SIG-M5 treated with dmso at 0.1 percent for 504 hours (cell line): ENCODE measurements around the gene BRD7.
A peak's percentile ranks its signal among the peaks of the same experiment; 100 is the strongest.

Experiments used
- DNase-seq: peaks from one replicate; lab custom pipeline; 2025; ENCODE audit not compliant: unreplicated experiment; lab: John Stamatoyannopoulos, UW

BRD7 gene

GRCh38 chr16:50368410-50369132 lies at the start of gene BRD7:
Gene BRD7, minus strand, starts transcription at chr16:50368988. Its CDS starts 214 bp downstream, at chr16:50368774.
- DNase-seq, result peak; percentile 58

- DNase-seq, result no peak
These were observed 47.6 kb upstream of the BRD7 start for GRCh38 chr16:50416388-50416787.

- DNase-seq, result no peak
These were observed 45.4 kb upstream of the BRD7 start for GRCh38 chr16:50414152-50414551.

- DNase-seq, result no peak
These were observed 42.2 kb upstream of the BRD7 start for GRCh38 chr16:50411034-50411433.

- DNase-seq, result no peak
These were observed 39.3 kb upstream of the BRD7 start for GRCh38 chr16:50408001-50408561.

- DNase-seq, result no peak
These were observed 38.6 kb upstream of the BRD7 start for GRCh38 chr16:50407351-50407750.

GRCh38 chr16:50403491-50403890 lies 34.7 kb upstream of the BRD7 start:
- DNase-seq, result no peak

GRCh38 chr16:50402298-50402895 lies 33.6 kb upstream of the BRD7 start:
- no peak for DNase-seq

- no peak for DNase-seq
These were observed 32.6 kb upstream of the BRD7 start for GRCh38 chr16:50401355-50401754.

- no peak for DNase-seq
These were observed 32.2 kb upstream of the BRD7 start for GRCh38 chr16:50400967-50401348.

GRCh38 chr16:50400312-50400966 lies 31.7 kb upstream of the BRD7 start:
- DNase-seq, result no peak

- DNase-seq, result no peak
These were observed 30.6 kb upstream of the BRD7 start for GRCh38 chr16:50399411-50399810.

- no peak for DNase-seq
These were observed 29.5 kb upstream of the BRD7 start for GRCh38 chr16:50398336-50398735.

- no peak for DNase-seq
These were observed 28.2 kb upstream of the BRD7 start for GRCh38 chr16:50396761-50397535.

- no peak for DNase-seq
These were observed 27.2 kb upstream of the BRD7 start for GRCh38 chr16:50395763-50396710.

GRCh38 chr16:50393858-50394802 lies 25.3 kb upstream of the BRD7 start:
- no peak for DNase-seq

- DNase-seq, result no peak
These were observed 24.6 kb upstream of the BRD7 start for GRCh38 chr16:50393416-50393815.

- no peak for DNase-seq
These were observed 22.3 kb upstream of the BRD7 start for GRCh38 chr16:50390914-50391716.
